SK-N-SH (cell line): Measurements from ENCODE around the gene DVL2. TPM values are rescaled to one million over a fixed set of nuclear protein-coding genes. Genes with fewer than 3 reads are reported as not detected.

ENCODE experiments used
- CTCF ChIA-PET: fragments of 300-600, 350-600 bp; formaldehyde crosslinking; extraction: SDS; loops from one replicate; lab custom pipeline; 2021; lab: Yijun Ruan, JAX
- POLR2A ChIA-PET: fragments of 350-600 bp; sonication (Branson Sonifier 250); formaldehyde crosslinking; extraction: SDS; loops from one replicate; lab custom pipeline; 2020; ENCODE audit warnings: antibody characterized with exemption, inconsistent platforms; lab: Yijun Ruan, JAX
- DNase-seq: peaks from one replicate; pipeline ENCODE4 v3.0.0; 2012
- H2AFZ ChIP-seq: fragments of 200-600 bp; sonication (generic); 2 replicates; pipeline ENCODE4 v1.8.1; 2016; ENCODE audit warnings: antibody characterized with exemption, mild to moderate bottlenecking, low read depth
- H3F3A ChIP-seq: fragments of 200-600 bp; sonication (generic); replicated peaks from 2 replicates; pipeline ENCODE3; 2016; ENCODE audit warnings: antibody characterized with exemption, mild to moderate bottlenecking; ENCODE audit not compliant: insufficient read depth
- H3K27ac ChIP-seq, 2 experiments: fragments of 200-500 bp in 1 of 2; fragments of 200-600 bp in 1 of 2; sonication (Bioruptor generic) in 1 of 2; sonication (generic), shearing (Covaris generic) in 1 of 2; 2 replicates each; pipeline versions ENCODE4 v1.5.1 to v1.6.1; 2014 to 2016; ENCODE audit warnings: low read depth in 2 of 2, inconsistent platforms in 1 of 2, low read length in 1 of 2, mild to moderate bottlenecking in 1 of 2, mixed read lengths in 1 of 2
- H3K27me3 ChIP-seq: fragments of 200-600 bp; sonication (generic), shearing (Covaris generic); 2 replicates; pipeline ENCODE4 v1.6.1; 2016; ENCODE audit warnings: mixed run types; ENCODE audit not compliant: insufficient read depth
- H3K36me3 ChIP-seq, 2 experiments: fragments of 200-500 bp in 1 of 2; fragments of 200-600 bp in 1 of 2; sonication (Bioruptor generic) in 1 of 2; sonication (generic) in 1 of 2; replicated peaks in 1 of 2; 2 replicates each; pipeline versions ENCODE3 to v1.5.1; 2014 to 2016; ENCODE audit warnings: low read length in 1 of 2, mild to moderate bottlenecking in 1 of 2; ENCODE audit not compliant: insufficient read depth in 2 of 2, control insufficient read depth in 1 of 2
- H3K4me1 ChIP-seq, 2 experiments: fragments of 200-500 bp in 1 of 2; fragments of 200-600 bp in 1 of 2; sonication (Bioruptor generic) in 1 of 2; sonication (generic), shearing (Covaris generic) in 1 of 2; 2 replicates each; pipeline versions ENCODE4 v1.5.1 to v1.6.1; 2014 to 2016; ENCODE audit warnings: low read depth in 1 of 2, low read length in 1 of 2, mixed run types in 1 of 2; ENCODE audit not compliant: insufficient read depth in 2 of 2, control insufficient read depth in 1 of 2
- H3K4me2 ChIP-seq: fragments of 200-600 bp; sonication (generic), shearing (Covaris generic); 2 replicates; pipeline ENCODE4 v1.6.1; 2017; ENCODE audit warnings: mixed run types
- H3K4me3 ChIP-seq, 2 experiments: fragments of 200-500 bp in 1 of 2; fragments of 200-600 bp in 1 of 2; sonication (Bioruptor generic) in 1 of 2; sonication (generic), shearing (Covaris generic) in 1 of 2; 2 replicates each; pipeline versions ENCODE4 v1.5.1 to v1.8.1; 2014 to 2016; ENCODE audit warnings: low read depth in 2 of 2, inconsistent platforms in 1 of 2, low read length in 1 of 2, mild to moderate bottlenecking in 1 of 2, mixed read lengths in 1 of 2, moderate library complexity in 1 of 2
- H3K79me2 ChIP-seq: fragments of 200-600 bp; sonication (generic); 2 replicates; pipeline ENCODE4 v1.8.1; 2017; ENCODE audit warnings: mild to moderate bottlenecking; ENCODE audit not compliant: insufficient read depth
- H3K9ac ChIP-seq: fragments of 200-600 bp; sonication (generic); 2 replicates; pipeline ENCODE4 v1.6.1; 2017; ENCODE audit warnings: mixed run types
- H3K9me2 ChIP-seq: fragments of 200-600 bp; sonication (generic); 2 replicates; pipeline ENCODE4 v1.6.1; 2017; ENCODE audit warnings: mixed run types
- H3K9me3 ChIP-seq: fragments of 200-600 bp; sonication (generic); 2 replicates; pipeline ENCODE4 v1.6.1; 2017; ENCODE audit warnings: mixed run types, mild to moderate bottlenecking, moderate library complexity
- H4K20me1 ChIP-seq: fragments of 200-600 bp; sonication (generic); 2 replicates; pipeline ENCODE4 v1.6.1; 2017; ENCODE audit warnings: mild to moderate bottlenecking, mixed run types; ENCODE audit not compliant: insufficient read depth
- CHD2 ChIP-seq: fragments of 150-350 bp; IDR thresholded peaks from 2 replicates; pipeline ENCODE4 v1.6.1; 2018; ENCODE audit warnings: low read length; ENCODE audit not compliant: partially characterized antibody
- ELF1 ChIP-seq: IDR thresholded peaks from 2 replicates; pipeline ENCODE4 v1.4.0; 2012
- FOSL2 ChIP-seq: IDR thresholded peaks from 2 replicates; pipeline ENCODE4 v1.4.0; 2012; ENCODE audit warnings: low read depth, mild to moderate bottlenecking, moderate library complexity, borderline replicate concordance
- FOXJ3 ChIP-seq: sonication (generic); formaldehyde crosslinking; IDR thresholded peaks from 2 replicates; pipeline ENCODE4 v1.5.1; 2020; ENCODE audit warnings: mild to moderate bottlenecking, missing genetic modification reagents
- GABPA ChIP-seq: IDR thresholded peaks from 2 replicates; pipeline ENCODE4 v1.4.0; 2012; ENCODE audit warnings: low read depth, mild to moderate bottlenecking
- IRF3 ChIP-seq: fragments of 150-350 bp; IDR thresholded peaks from 2 replicates; pipeline ENCODE4 v1.6.1; 2016; ENCODE audit warnings: mild to moderate bottlenecking, low read depth, low read length
- JUND ChIP-seq: IDR thresholded peaks from 2 replicates; pipeline ENCODE4 v1.4.0; 2012
- MAX ChIP-seq: IDR thresholded peaks from 2 replicates; pipeline ENCODE4 v1.4.0; 2012; ENCODE audit warnings: low read depth
- MXI1 ChIP-seq: IDR thresholded peaks from 2 replicates; pipeline ENCODE4 v1.6.1; 2012; ENCODE audit warnings: mild to moderate bottlenecking, low read depth, low read length, improper control_type of control experiment
- NFIC ChIP-seq: IDR thresholded peaks from 2 replicates; pipeline ENCODE4 v1.4.0; 2012; ENCODE audit warnings: borderline replicate concordance
- PBX3 ChIP-seq: IDR thresholded peaks from 2 replicates; pipeline ENCODE4; 2012
- POLR2AphosphoS5 ChIP-seq: IDR thresholded peaks from 2 replicates; pipeline ENCODE4 v1.6.1; 2012; ENCODE audit warnings: low read depth, low read length
- RCOR1 ChIP-seq: fragments of 150-350 bp; IDR thresholded peaks from 2 replicates; pipeline ENCODE4 v1.6.1; 2017; ENCODE audit warnings: antibody characterized with exemption, low read length
- RFX5 ChIP-seq: IDR thresholded peaks from 2 replicates; pipeline ENCODE4 v1.6.1; 2012; ENCODE audit warnings: mild to moderate bottlenecking, improper control_type of control experiment, low read length
- RXRA ChIP-seq: IDR thresholded peaks from 2 replicates; pipeline ENCODE4 v1.4.0; 2012; ENCODE audit warnings: low read depth, mild to moderate bottlenecking, borderline replicate concordance
- SIN3A ChIP-seq: IDR thresholded peaks from 2 replicates; pipeline ENCODE4 v1.6.1; 2012; ENCODE audit warnings: low read depth, mild to moderate bottlenecking, low read length, moderate library complexity, borderline replicate concordance
- SMC3 ChIP-seq: IDR thresholded peaks from 2 replicates; pipeline ENCODE4 v1.6.1; 2012; ENCODE audit warnings: low read depth, low read length, improper control_type of control experiment
- TAF1 ChIP-seq: IDR thresholded peaks from 2 replicates; pipeline ENCODE4 v1.6.1; 2012; ENCODE audit warnings: low read depth, mild to moderate bottlenecking, low read length, moderate library complexity, borderline replicate concordance
- TEAD4 ChIP-seq: IDR thresholded peaks from 2 replicates; pipeline ENCODE4 v1.4.0; 2012; ENCODE audit warnings: mild to moderate bottlenecking, borderline replicate concordance; ENCODE audit not compliant: insufficient read depth
- YY1 ChIP-seq: IDR thresholded peaks from 2 replicates; pipeline ENCODE4 v1.4.0; 2012; ENCODE audit warnings: low read depth, mild to moderate bottlenecking
- ZBTB33 ChIP-seq: IDR thresholded peaks from 2 replicates; pipeline ENCODE4 v1.4.0; 2012; ENCODE audit warnings: low read depth, borderline replicate concordance
- WGBS: methylation state at CpG from one replicate; pipeline ENCODE4 v1.1.6; 2017; ENCODE audit warnings: low lambda C conversion rate; 5-methylcytosine and 5-hydroxymethylcytosine counted together
- polyA plus RNA-seq, 3 experiments: library from polyadenylated mRNA; depleted of rRNA; stranded (reverse); fragments of >200 nt; gene quantifications; 2 replicates each; pipeline ENCODE4 v1.2.3, GENCODE V29; 2012
- TF ChIP-seq, protein P1 (sequence below): fragments of 150-350 bp; IDR thresholded peaks from 2 replicates; pipeline ENCODE4 v1.6.1; 2017; ENCODE audit warnings: antibody characterized with exemption, low read length, low read depth, borderline replicate concordance

Gene DVL2
- polyA plus RNA-seq, 1 of the 3 experiments (the other 2 are of a cell fraction): 8.3 TPM

DNA sequence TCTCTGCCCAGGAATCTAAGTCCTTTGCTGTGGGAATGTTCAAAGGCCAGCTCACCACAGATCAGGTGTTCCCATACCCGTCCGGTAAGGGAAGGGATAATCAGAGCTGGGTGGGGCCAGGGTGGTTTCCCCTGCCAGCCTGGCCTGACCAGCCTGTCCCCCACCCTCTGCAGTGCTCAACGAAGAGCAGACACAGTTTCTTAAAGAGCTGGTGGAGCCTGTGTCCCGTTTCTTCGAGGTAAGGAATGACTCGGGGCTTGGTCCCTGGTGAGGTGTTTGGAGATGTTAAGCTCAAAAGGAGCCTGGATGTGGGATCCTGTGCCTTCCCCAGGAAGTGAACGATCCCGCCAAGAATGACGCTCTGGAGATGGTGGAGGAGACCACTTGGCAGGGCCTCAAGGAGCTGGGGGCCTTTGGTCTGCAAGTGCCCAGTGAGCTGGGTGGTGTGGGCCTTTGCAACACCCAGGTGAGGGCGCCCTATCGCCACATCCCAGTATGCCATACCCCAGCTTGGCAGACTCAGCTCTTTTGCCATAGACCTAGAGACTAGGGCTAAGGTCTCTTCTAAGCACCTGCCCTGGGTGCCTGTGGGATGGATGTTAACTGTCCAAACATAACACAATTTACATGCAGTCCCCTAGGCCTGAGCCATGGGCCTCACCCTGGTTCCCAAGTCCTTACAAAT lies 13.6 kb downstream of the DVL2 start (continued):
- peak; percentile 2; the same call in 1 of the 2 replicates for TF ChIP-seq PBX3
- TF ChIP-seq MXI1: no peak; the same call in 1 of the 2 replicates
- TF ChIP-seq, protein P1, sequence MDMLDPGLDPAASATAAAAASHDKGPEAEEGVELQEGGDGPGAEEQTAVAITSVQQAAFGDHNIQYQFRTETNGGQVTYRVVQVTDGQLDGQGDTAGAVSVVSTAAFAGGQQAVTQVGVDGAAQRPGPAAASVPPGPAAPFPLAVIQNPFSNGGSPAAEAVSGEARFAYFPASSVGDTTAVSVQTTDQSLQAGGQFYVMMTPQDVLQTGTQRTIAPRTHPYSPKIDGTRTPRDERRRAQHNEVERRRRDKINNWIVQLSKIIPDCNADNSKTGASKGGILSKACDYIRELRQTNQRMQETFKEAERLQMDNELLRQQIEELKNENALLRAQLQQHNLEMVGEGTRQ: no peak
- TF ChIP-seq, all 33 proteins: peak for 10

DNA sequence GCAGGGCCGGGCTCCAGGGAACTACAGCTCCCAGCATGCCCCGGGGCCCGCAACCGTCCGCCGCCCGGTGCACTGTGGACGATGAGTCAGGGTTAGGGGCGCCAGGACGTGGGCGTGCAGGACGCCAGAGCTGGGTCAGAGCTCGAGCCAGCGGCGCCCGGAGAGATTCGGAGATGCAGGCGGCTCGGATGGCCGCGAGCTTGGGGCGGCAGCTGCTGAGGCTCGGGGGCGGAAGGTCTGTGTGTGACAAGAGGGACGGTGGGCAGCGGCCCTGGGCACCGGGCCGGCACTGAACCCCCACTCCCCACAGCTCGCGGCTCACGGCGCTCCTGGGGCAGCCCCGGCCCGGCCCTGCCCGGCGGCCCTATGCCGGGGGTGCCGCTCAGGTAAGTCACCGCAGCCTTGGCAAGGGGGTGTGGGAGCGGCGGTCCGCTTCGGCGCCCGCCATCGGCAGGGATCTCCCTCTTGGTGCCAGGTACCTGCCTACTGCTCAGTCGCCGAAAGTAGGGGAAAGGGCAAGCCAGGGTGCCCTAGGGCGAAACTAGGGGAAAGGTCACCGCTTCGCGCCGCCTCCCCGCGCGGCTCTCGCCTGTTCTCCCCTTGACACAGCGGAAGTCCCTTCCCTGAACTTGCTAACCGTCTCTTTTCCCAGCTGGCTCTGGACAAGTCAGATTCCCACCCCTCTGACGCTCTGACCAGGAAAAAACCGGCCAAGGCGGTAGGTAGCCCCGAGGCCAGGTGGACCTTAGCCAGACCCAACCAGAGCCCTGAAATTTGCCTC lies 14.3 kb downstream of the DVL2 start, which contains the start of the genes ACADVL and DLG4:
ACADVL (plus strand) TSS at position 127 of the 781 bp plus-strand sequence; CDS start at position 174, 47 bp downstream.
DLG4 (minus strand) TSS at position 25 of the 781 bp plus-strand sequence.
- POLR2A ChIA-PET: interaction anchor here (0.6 to 2.7 kb wide), 15 partner anchors 10 to 637 kb away, joined by 3 to 11 read pairs (median 4); partner anchors contain the start of genes CTDNEP1, DVL2, ELP5 and GABARAP
- under 1% methylated on average over 19 of the region's 63 CpGs for WGBS
- peaks cover 20 to 54% of the 10 kb centered on the region in 2 experiments; a peak in 3 of 4 replicates for H3K4me1 ChIP-seq
- TF ChIP-seq SMC3 (no peak), GABPA (peak; percentile 40), MAX (peak; percentile 13; the same call in 1 of the 2 replicates), ZBTB33 (no peak), POLR2AphosphoS5 (peak; percentile 67), RXRA (peak; percentile 58; the same call in 1 of the 2 replicates), JUND (peak; percentile 70), RCOR1 (0 out of 2 replicates have a peak, but pooled peaks have one; percentile 11), TAF1 (peak; percentile 80), NFIC (peak; percentile 1; the same call in 1 of the 2 replicates), ELF1 (peak; percentile 43; the same call in 1 of the 2 replicates), TEAD4 (0 out of 2 replicates have a peak, but pooled peaks have one; percentile 19), MXI1 (peak; percentile 86), FOSL2 (peak; percentile 63; the same call in 1 of the 2 replicates), FOXJ3 (no peak), SIN3A (peak; percentile 77; the same call in 1 of the 2 replicates), RFX5 (no peak), YY1 (peak; percentile 65), CHD2 (peak; percentile 59), IRF3 (no peak)
- TF ChIP-seq, protein P1: no peak

More for the DNA sequence above, 14.3 kb downstream of the DVL2 start, which contains the start of the genes ACADVL and DLG4:
- Histone ChIP-seq H3K79me2 (peaks cover 40% of the 10 kb centered on the region), H3K27me3 (no peaks in the 10 kb centered on the region), H3K4me3 (peak within 1 kb of the TSS; percentile 79 to 99), H3F3A (peaks cover 49% of the 10 kb centered on the region), H2AFZ (peak within 1 kb of the TSS; percentile 68), H3K9ac (peak within 1 kb of the TSS; percentile 88), H3K27ac (peak within 1 kb of the TSS; percentile 76 to 89), H3K9me3 (no peaks in the 10 kb centered on the region), H3K36me3 (peaks cover 23 to 29% of the 10 kb centered on the region in 2 experiments), H4K20me1 (peaks cover 4% of the 10 kb centered on the region; the same call in 1 of the 2 replicates), H3K9me2 (no peaks in the 10 kb centered on the region), H3K4me2 (peak within 1 kb of the TSS; percentile 100)
- DNase-seq: peak; percentile 90
- CTCF ChIA-PET: interaction anchor here (0.6 to 4.3 kb wide), 12 partner anchors 12 to 1093 kb away, joined by 3 to 44 read pairs (median 5); partner anchors contain the start of genes CTDNEP1, DVL2, GABARAP and PHF23
